ENCODE measurements around the gene PPP4R4. TPM values are rescaled to one million over a fixed set of nuclear protein-coding genes. Genes with fewer than 3 reads are reported as not detected.

The PPP4R4 gene
- total RNA-seq, 2 donors from 2014 or later: 4.6 to 8.4 TPM

DNA sequence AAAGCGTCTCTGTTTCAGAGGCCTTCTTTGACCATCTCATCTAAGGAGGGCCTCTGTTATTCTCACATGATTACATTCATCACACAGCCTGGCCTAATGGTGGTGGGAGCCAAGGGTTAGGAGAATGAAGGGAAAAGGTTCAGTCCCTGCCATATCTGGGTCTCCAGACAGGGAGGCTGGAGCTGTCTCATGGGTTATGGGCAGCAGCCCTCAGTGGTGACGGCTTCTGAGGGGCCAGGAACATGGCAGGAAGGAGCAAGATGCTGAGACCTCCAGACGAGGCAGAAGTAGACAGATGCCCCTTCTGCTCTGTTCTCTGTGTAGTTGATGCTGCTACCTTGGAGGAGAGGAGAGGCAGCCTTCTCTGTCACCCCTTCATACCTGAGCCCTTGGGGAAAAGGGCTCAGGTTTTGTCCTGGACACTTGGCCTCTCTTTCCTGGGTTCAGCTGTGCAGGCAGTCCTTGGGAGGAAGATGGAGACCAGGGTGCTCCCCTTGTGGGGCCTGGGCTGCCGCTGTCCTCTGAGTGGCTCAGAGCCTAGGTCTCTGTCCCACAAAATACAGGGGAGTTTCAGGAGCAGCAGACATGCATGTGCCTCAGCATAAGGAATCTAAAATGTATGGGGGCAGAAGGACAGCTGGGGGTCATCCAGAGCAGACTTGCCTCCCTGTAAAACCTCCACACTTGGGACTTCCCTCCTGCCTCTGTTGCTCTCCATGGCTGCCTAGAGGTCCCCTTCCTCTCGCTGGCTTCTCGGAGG is 48.3 kb upstream of the PPP4R4 start:
- no peaks in the 10 kb centered on the region for H3K36me3 Mint-ChIP-seq (ENCODE audit: low read depth)
- Histone ChIP-seq H3K27me3 (ENCODE audit: control insufficient read depth, insufficient read depth, low read length, poor library complexity, severe bottlenecking) (no peaks in the 10 kb centered on the region), H3K9ac (ENCODE audit: extremely low read depth, low read length, poor library complexity, severe bottlenecking) (no peak overlapping the region), H3K4me3 (ENCODE audit: low read length) (no peak overlapping the region), H3K9me3 (ENCODE audit: control insufficient read depth, low read length) (no peaks in the 10 kb centered on the region), H3K4me1 (ENCODE audit: control insufficient read depth, insufficient read depth, low read length) (no peaks in the 10 kb centered on the region), H3K36me3 (ENCODE audit: control insufficient read depth, insufficient read depth, low read length) (no peaks in the 10 kb centered on the region), H3K27ac (ENCODE audit: low read depth, low read length) (no peak overlapping the region)
- H3K4me1 Mint-ChIP-seq: peaks cover 5% of the 10 kb centered on the region
- peaks cover 17% of the 10 kb centered on the region for H3K27me3 Mint-ChIP-seq (ENCODE audit: insufficient read depth)
- H3K4me3 Mint-ChIP-seq: no peak overlapping the region
- TF ChIP-seq, protein P1, sequence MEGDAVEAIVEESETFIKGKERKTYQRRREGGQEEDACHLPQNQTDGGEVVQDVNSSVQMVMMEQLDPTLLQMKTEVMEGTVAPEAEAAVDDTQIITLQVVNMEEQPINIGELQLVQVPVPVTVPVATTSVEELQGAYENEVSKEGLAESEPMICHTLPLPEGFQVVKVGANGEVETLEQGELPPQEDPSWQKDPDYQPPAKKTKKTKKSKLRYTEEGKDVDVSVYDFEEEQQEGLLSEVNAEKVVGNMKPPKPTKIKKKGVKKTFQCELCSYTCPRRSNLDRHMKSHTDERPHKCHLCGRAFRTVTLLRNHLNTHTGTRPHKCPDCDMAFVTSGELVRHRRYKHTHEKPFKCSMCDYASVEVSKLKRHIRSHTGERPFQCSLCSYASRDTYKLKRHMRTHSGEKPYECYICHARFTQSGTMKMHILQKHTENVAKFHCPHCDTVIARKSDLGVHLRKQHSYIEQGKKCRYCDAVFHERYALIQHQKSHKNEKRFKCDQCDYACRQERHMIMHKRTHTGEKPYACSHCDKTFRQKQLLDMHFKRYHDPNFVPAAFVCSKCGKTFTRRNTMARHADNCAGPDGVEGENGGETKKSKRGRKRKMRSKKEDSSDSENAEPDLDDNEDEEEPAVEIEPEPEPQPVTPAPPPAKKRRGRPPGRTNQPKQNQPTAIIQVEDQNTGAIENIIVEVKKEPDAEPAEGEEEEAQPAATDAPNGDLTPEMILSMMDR (conservative IDR thresholded peaks at IDR 0.05): no peak
- DNase-seq: peak; percentile 19
- H3K27ac Mint-ChIP-seq: no peak overlapping the region
- WGBS, 2 experiments (ENCODE audit: insufficient coverage in 1 of 2, insufficient read length in 1 of 2): 90 to 100% methylated on average over 3 to 6 of the region's 6 CpGs
- H3K9me3 Mint-ChIP-seq: no peaks in the 10 kb centered on the region

DNA sequence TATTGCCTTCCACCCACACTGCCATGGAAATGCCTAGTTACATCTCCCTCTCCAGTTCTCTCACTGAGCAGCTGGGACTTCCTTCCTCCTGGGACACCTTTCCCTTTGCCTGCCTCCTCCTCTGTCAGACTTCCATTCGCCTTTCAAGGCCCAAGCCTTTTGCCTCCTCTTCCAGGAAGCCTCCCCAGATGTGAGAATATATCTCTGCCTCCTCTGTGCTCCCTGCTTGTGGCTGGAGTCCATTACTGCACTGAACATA is 47.8 kb upstream of the PPP4R4 start:
- TF ChIP-seq, protein P1 (conservative IDR thresholded peaks at IDR 0.05): no peak
- peak; percentile 16 for DNase-seq
- H3K27me3 Mint-ChIP-seq (ENCODE audit: insufficient read depth): peaks cover 15% of the 10 kb centered on the region
- Histone ChIP-seq H3K9ac (ENCODE audit: extremely low read depth, low read length, poor library complexity, severe bottlenecking) (no peak overlapping the region), H3K36me3 (ENCODE audit: control insufficient read depth, insufficient read depth, low read length) (no peaks in the 10 kb centered on the region), H3K27me3 (ENCODE audit: control insufficient read depth, insufficient read depth, low read length, poor library complexity, severe bottlenecking) (no peaks in the 10 kb centered on the region), H3K9me3 (ENCODE audit: control insufficient read depth, low read length) (no peaks in the 10 kb centered on the region), H3K4me3 (ENCODE audit: low read length) (no peak overlapping the region), H3K4me1 (ENCODE audit: control insufficient read depth, insufficient read depth, low read length) (no peaks in the 10 kb centered on the region), H3K27ac (ENCODE audit: low read depth, low read length) (no peak overlapping the region)
- H3K9me3 Mint-ChIP-seq: no peaks in the 10 kb centered on the region
- peaks cover 5% of the 10 kb centered on the region for H3K4me1 Mint-ChIP-seq
- H3K36me3 Mint-ChIP-seq (ENCODE audit: low read depth): no peaks in the 10 kb centered on the region
- H3K27ac Mint-ChIP-seq: no peak overlapping the region
- no peak overlapping the region for H3K4me3 Mint-ChIP-seq
- 71 to 85% methylated on average over 1 of the region's 1 CpG for WGBS, 2 experiments (ENCODE audit: insufficient coverage in 1 of 2, insufficient read length in 1 of 2)

DNA sequence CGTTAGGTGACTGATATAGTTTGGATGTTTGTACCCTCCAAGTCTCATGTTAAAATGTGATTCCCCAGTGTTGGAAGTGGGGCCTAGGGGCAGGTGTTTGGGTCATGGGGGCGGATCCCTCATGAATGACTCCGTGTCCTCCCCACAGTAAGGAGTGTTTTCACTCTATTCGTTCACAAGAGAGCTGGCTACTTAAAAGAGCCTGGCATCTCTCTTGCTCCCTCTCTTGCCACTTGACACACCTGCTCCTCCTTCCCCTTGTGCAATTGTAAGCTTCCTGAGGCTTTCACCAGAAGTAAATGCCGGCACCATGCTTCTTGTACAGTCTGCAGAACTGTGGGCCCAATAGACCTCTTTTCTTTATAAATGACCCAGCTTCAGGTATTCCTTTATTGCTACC is 47.3 kb upstream of the PPP4R4 start:
- Histone ChIP-seq H3K4me3 (ENCODE audit: low read length) (no peak overlapping the region), H3K36me3 (ENCODE audit: control insufficient read depth, insufficient read depth, low read length) (no peaks in the 10 kb centered on the region), H3K9me3 (ENCODE audit: control insufficient read depth, low read length) (no peaks in the 10 kb centered on the region), H3K27ac (ENCODE audit: low read depth, low read length) (no peak overlapping the region), H3K4me1 (ENCODE audit: control insufficient read depth, insufficient read depth, low read length) (no peaks in the 10 kb centered on the region), H3K27me3 (ENCODE audit: control insufficient read depth, insufficient read depth, low read length, poor library complexity, severe bottlenecking) (no peaks in the 10 kb centered on the region), H3K9ac (ENCODE audit: extremely low read depth, low read length, poor library complexity, severe bottlenecking) (no peak overlapping the region)
- Mint-ChIP-seq H3K9me3 (no peaks in the 10 kb centered on the region), H3K4me3 (no peak overlapping the region), H3K4me1 (peaks cover 5% of the 10 kb centered on the region), H3K27ac (no peak overlapping the region), H3K27me3 (ENCODE audit: insufficient read depth) (peaks cover 12% of the 10 kb centered on the region), H3K36me3 (ENCODE audit: low read depth) (no peaks in the 10 kb centered on the region)
- 89% methylated on average over 4 to 5 of the region's 5 CpGs for WGBS, 2 experiments (ENCODE audit: insufficient coverage in 1 of 2, insufficient read length in 1 of 2)
- TF ChIP-seq, protein P1 (conservative IDR thresholded peaks at IDR 0.05): no peak
- DNase-seq: no peak

Data from endodermal cell (in vitro differentiated cells).